ENCODE data around the gene SELL.
A peak's percentile ranks its signal among the peaks of the same experiment; 100 is the strongest.
"Not testable (repeated sequence)": the region's sequence is repeated elsewhere in the genome, so short reads cannot be mapped to it uniquely, and the experiment has no call there.

Gene SELL

DNA sequence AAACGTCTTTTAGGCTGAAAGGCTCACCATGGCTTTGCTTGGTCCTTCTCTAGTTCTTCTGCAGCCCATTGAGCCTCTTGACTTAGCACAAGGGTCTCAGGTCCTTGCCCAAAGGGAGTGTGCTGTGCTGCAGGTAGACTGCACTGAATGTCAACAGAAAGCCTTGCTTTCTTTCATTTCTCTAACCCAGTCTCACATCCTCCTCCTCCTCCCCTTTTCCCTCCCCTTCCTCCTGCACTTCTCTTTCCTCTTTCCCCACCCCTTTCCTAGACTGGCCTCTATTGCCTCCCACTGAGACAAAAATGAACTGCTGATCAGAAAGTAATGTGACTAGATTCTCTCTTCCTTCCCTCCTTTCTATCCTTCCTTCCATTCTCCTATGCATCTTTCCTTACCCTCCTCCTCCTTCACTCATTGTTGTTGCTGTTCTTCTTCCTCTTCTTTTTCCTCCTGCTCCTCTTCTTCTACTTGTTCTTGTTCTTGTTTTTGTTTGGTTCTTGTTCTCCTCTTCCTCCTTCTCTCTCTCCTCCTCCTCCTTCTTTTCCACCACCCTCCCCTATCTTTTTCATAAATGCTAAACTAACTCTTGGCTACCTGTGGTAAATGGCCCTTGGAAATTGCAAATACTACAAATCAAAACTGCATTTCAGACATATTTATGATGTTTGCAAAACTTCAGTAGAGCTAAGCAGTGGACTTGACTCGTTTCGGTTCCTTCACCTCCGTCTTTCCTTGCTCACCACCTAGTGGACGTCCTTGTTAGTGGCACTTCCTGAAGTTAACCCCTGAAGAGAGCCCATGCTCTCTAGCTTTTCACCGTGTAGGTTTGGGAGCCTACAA lies at the start of gene SELL:
Gene SELL, minus strand, starts transcription at position 152 of the 840 bp plus-strand sequence. Its CDS starts 122 bp downstream, at position 30.
- DNase-seq, result peak; percentile 87

DNA sequence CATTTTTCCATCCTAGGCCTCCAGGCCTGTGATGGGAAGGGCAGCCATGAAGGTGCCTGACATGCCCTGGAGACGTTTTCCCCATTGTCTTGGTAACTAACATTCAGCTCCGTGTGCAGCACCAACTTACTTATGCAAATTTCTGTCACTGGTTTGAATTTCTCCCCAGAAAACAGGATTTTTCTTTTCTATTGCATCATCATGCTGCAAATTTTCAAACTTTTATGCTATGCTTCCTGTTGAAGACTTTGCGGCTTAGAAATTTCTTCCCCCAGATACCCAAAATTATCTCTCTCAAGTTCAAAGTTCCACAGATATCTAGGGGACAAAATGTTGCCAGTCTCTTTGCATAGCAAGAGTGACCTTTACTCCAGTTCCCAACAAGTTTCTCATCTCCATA lies 47.6 kb upstream of the SELL start:
- DNase-seq, result no peak

DNA sequence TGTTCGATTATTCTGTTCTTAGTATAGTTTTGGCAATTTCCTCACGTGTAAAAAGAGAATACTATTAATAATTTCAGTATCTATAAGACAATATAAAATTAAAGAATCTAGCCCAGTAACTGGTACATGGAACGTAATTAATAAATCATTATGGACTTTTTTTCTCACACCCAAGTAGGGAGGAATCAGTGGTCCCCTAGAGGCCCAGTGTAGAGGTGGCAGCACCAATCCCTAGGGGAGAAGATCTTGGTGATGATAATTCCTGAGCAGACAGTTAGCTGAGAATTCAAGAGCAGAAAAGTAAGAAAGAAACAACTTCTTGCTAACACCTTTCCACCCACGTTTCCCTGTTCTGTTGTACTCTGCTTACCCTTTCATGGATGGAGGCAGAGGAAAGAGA lies 42.1 kb upstream of the SELL start:
- DNase-seq, result no peak

DNA sequence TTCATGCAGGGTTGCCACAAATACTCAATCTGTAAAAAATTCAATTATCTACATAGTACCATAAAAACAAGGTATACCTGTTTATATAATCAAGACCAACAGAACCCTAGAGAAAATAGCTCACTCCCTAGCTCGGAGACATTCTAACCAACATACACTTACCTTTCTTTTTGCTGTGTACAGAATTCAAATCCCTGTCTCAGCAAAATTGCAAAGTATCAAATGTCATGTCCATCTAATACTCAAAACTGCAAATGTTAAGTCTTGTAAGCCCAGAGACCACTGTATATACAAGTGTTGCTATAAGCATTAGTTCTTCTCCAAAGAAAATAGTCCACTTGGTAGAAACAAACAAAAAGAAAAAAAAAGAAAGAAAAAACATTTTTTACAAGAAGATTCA lies 38.6 kb upstream of the SELL start:
- DNase-seq, result no peak

DNA sequence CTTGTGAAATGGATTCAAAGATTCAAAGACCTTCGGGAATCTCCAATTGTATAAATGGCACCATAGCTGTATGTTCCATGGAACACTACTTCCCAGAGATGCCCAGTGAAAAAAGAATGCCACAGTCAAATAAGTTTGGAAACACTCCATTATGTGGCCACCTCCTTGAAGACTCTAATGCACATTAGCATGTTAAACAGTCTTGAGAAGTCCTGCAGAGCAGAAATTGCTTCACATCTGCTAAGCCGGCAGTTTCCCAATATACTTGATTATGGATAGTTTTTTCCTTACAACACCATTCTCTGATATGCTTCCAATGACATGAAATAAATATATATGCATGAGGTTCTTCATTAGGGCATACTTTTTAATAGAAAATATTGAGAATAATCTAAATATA lies 35.1 kb upstream of the SELL start:
- DNase-seq, result no peak

DNA sequence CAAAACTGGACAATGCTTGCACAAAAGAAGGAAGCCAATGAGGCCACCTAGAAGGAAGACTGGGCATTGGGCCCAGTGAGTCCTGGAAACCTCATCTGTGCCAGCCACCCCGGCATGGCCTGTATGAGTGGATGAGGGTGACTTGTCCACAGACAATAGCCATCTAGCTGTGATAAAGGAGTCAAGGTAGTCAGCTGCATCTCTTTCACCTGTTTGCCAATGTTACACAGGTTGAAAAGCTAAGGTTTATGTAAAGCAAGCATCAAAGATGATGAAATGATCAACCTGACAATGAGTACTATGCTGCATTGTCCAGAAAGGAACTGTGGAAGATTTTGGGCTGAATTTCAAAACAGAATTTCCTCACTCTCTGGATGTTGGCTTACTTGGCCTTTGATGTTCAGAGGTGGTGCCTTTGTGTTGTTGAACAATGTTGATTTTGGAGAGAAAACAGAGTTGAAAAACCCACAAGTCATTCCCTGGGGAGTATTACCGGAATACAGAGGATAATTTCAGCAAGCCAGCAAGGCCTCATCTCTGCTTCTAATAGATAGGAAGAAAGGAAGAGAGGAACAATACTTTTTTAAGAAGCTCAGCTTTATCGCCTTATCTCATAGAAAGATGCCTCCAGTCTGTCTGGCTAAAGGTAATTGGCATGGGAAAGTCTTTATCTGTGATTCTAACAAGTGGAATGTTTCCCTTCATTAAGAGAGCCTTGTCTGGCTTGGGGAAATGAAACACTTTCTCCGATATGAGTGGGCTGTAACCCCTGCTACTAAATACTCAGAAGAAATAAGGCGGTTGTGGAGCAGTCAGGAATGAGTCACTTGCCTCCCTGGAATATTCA lies 33.8 kb upstream of the SELL start:
- no peak for DNase-seq

DNA sequence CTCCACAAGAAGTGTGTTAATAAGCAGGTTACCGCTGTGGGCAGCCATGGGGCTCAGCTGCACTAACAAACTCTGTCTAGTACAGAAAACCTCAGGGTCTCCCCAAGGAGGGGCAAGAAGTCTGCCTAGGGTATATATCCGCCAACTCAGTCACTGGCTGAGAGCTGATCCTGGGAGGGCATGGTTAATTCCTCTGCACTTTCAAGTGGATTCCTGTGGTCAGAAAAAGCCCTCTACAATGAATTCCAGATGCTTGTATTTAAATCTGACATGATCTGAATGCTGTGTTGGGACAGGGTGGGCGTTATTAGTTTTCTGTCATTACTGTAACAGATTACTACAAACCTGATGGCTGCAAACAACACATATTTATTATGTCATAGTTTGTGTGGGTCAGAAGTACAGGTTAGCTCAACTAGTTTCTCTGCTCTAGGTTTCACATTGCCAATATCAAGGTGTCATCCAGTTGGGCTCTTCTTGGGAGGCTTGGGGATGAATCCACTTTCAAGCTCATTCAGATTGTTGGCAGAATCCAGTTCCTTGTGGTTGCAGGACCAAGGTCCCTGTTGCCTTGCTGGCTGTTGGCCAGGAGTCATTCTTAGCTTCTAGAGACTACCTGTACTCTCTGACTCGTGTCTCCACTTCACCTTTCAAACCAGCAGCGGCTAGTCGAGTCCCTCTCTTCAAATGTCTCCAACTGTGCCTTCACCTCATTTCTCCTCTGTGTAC lies 30.4 kb upstream of the SELL start:
- DNase-seq, result no peak

DNA sequence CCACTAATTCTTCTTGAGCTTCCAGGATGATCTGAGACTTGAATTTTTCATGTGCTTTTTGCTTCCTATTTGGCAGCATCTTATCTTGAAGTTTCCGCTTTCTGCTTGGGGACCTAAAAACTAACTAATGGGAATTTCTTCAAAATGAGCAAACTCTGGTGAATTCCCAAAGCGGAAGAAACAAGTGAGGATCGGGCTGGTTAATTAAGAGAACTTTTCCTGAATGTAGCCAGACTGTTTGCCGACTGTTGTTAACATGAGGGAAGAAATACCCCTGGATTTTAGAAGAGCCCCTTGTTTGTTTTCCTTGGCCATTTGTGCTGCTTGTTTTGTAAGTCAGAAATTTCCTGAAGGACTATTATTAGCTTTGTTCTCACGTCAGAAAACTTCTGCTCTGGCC lies 28.6 kb upstream of the SELL start:
- no peak for DNase-seq

DNA sequence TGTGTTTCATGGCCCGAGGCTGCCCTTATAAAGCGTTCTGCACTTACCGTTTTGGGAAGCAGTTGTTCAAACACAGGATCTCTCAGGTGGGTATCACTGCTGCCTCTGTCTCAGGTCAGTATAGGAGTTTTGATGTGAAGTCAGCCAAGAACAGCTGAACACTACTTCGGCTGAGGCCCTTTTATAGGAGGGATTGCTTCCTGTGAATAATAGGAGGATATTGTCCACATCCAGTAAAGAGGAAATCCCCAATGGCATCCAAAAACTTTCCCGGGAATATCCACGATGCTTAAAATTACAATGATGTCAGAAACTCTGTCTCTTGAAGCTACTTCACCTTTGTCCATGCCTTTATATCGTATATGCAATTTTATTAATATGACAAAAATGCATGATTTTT lies 22.5 kb upstream of the SELL start, which contains the start of gene SELE:
Gene SELE, minus strand, starts transcription at position 156 of the 400 bp plus-strand sequence. CDS start 467 bp downstream, outside the sequence.
- no peak for DNase-seq

DNA sequence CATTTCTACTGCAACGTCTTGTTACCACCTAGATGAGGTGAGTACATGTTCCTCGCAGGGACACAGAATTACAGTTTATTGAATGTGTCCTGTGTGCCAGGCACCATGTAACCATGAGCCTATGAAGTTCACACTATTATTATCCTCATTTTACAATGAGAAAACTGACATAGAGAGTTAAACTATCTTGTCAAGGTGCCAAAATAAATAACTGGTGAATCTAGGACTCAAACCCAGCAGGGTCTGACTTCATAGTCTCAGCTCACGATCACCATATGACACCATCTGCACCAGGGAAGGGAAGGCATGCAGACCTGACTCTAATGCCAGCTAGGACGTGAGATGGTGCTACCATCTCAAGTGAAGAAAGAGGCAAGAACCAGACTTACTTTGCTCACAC lies 20.0 kb upstream of the SELL start:
- no peak for DNase-seq

DNA sequence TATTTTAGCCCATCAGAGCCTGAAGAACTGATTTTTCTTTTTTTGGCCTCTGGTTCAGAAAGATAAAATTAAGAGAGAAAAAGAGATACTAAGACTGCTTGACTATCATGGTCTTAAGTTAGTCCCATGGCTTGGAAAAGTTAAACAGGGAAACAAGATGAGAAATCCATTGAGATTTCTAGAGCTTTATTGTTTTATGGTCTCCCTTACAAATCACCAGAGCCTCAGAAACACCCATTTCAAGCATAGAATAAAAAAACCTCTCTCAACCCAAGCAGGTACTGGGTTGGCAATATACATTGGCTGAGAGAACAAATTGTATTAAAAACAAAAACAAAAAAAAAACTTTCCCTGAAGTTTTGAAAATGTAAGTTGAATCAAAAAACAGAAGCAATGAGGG lies 18.6 kb upstream of the SELL start:
- DNase-seq, result no peak

DNA sequence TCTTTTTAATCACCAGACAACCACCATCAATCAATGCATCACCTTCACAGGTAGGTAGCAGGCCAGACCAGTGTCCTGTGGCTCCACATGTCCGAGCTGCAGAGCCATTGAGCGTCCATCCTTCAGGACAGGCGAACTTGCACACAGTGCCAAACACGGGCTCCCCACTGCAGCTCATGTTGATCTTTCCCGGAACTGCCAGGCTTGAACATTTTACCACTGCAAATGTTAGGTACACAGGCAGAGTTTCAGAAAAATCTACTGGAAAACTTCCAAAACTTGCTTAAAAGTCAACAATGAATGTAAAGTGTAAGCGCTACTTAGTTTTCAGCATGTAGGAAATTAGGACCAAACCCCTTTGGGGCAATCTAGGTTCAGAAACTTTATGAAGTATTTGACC lies 15.9 kb upstream of the SELL start:
- no peak for DNase-seq

DNA sequence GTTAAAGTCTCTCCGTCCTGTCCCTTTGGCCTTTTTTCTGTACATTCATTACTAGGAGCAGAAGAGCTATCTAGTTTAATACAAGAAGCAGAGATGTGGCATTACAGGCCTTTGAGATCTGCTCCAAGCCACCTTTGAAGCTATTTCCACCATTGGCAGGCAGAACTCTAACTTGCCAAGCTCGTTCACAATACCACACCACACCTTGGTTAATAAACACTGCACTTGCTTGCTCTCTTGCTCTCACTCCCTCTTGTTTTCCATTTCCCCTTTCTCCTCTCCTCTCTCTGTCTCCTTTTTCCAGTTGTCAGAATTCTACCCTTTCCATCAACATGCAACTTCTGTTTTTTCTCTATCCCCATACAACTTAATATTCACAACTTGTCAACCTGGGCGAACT lies 15.4 kb upstream of the SELL start:
- no peak for DNase-seq

DNA sequence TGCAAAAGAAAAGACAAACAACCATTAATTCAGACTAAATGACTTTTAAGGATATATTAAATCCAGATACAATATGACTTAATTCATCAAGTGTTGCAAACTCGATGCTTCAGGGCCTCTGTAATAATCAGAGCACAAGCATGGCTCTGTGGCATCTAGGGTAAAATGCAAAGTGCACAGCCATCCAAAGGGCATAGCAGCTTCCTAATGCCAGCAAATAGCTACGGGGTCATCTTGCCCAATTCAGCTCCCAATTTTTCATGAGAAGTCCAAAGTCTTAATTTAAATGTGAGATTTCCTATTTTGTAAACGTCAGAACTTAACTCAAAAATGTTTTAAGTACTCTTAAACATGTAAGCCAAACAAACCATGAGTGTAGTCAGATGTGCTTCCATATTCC lies 14.5 kb upstream of the SELL start:
- no peak for DNase-seq

DNA sequence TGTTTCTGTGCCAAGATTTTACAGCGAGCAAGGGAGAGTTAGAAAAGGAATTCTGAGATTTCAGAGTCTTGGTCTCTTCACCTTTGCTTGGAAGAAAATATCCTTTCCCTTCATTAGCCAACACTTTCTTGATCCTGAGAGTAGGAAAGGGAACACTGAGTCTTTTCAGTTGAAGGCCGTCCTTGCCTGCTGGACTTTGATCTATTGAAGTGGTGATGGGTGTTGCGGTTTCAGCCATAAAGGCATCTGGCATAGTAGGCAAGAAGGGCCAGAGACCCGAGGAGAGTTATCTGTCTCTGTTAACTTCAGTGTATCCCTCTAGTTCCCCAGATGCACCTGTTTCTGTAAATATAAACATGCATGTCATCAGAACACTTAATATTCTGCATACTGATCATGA lies 12.7 kb upstream of the SELL start:
- no peak for DNase-seq

DNA sequence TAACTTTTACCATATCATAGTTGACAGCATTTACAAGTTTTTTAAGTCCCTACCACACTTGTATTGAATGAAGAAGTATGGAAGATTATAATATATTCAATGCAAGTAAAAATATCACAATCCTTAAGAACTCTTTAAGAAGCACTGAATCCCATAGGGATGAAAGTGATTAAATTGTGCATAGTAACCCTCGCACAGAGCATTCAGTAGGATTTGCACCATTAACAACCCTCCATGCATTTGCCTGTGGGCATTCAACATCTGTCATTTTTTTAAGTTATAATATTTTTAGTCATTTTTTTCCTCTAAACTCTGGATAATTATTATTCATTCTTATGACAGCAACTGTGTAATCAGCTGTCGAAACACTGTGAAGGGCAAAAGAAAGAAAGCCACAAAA lies 12.3 kb upstream of the SELL start:
- no peak for DNase-seq

DNA sequence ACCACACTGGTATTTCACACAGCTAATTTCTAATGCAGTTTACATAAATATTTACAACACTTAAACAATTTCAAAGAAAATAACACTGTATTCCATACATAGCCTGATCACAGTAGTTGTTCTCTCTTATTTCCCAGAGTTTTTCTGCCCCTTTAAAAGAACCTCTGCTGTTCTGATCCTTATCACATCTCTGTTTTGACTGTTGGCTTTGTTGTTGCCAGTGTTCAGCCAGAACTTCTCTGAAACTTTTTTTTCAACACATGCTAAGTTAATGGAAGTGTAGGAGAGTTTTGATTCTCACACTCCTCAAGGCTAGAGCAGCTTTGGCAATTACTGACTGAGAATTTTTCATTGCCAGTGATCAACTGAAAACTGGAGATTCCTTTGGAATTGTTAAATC lies 11.4 kb upstream of the SELL start:
- DNase-seq, result no peak

DNA sequence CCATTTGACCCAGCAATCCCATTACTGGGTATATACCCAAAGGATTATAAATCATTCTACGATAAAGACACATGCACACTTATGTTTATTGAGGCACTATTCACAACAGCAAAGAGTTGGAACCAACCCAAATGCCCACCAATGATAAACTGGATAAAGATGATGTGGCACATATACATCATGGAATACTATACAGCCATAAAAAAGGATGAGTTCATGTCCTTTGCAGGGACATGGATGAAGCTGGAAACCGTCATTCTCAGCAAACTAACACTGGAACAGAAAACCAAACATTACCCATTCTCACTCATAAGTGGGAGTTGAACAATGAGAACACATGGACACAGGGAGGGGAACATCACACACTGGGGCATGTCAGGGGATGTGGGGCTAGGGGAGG lies 3.7 kb upstream of the SELL start:
- DNase-seq, result not testable (repeated sequence)

DNA sequence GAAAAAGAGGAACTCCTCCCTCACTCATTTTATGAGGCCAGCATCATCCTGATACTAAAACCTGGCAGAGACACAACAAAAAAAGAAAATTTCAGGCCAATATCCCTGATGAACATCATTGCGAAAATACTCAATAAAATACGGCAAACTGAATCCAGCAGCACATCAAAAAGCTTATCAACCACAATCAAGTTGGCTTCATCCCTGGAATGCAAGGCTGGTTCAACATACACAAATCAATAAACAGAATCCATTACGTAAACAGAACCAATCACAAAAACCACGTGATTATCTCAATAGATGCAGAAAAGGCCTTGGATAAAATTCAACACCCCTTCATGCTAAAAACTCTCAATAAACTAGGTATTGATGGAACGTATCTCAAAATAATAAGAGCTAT lies 1.7 kb upstream of the SELL start:
- DNase-seq, result not testable (repeated sequence)

DNA sequence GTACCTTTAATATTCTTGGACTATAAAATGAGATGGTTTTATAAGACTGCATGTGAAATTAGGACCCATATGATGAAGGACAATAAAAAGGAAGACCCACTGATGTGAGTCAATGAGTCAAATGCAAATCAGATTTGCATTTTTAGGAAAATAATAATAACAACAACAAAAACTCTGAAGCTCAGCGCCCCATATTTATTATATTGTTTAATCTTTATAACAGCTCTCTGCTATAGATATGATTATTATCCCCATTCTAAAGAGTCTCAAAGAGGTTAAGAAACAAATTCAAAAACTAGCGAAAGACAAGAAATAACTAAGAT lies 850 bp upstream of the SELL start:
- DNase-seq, result no peak

DNA sequence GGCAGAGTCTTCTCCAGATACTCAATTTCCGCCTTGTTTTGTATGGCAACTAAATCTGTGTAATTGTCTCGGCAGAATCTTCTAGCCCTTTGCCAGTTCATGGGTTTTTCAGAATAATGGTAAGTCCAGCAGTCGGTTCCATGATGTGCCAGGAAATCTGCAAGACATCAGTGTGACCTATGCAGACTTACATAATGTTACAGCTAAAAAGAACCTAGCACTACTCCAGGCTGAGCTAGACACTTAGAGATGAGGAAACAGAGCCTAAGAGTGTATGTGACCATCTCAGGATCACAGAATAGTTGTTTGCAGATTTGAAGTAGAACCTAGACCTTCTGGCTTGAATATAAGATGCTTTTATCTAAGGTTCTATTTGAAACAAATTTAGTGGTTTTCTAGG lies 2.8 kb downstream of the SELL start:
- DNase-seq, result peak; percentile 46

DNA sequence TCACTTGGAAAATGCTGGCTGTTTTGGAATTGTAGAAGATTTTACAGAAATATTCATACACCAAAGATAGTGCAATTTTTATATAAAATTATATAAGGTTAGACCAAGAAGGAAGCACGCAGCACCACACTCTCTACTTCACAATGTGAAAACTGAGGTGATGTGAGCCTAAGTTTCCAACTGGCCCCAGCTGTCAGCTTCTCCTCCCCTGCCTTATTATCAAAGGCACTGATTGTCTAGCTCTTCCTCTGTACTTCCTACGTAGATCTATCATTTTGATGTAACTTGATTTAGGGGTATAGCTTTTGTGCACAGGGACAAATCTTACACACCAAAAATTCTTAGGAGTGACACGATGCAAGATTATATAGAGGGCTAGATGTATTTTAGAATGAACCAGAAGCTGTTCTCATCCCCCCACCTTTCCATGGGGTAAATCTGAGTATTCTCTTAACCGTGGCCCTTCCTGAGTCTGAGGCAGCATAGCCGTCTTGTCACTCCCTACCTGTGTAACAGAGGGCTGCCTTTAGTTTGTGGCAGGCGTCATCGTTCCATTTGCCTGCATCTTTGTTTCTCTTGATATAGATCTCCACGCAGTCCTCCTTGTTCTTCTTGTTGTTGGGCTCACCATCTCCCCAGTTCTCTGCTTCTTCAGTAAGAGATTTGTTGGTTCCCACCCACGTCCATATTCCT lies 3.4 kb downstream of the SELL start:
- DNase-seq, result peak; percentile 43

DNA sequence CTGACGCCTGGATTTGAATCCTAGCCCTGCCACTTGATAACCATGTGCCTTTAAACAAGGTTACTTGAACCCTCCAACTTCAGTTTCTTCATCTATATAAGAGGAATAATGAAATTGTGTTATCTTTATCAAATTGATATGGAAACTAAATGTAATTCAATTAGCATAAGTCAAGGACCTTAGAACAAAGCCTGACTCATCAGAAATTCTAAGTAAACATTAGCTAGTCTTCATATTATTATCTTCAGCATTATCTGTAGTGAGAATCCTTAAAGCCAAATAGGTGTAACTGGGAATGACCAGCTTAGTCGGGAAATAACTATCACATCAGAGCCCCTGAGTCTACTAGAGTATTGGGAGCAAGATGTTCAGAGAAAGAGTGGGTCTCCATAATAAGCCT lies 6.6 kb downstream of the SELL start:
- DNase-seq, result no peak

Measured in activated CD4-positive, alpha-beta T cell treated with anti-CD3 and anti-CD28 coated beads, Interleukin-2, Interleukin-6, amounts not matched to agents 100 ng/mL and 50 ng/mL, durations not matched to agents 16 hours and 8 hours (primary cell).